ENCODE results near the gene ZBTB43.

GRCh38 chr9:126791406-126792230 is 13.2 kb upstream of the ZBTB43 start:
- TF ChIP-seq GATA2 (IDR thresholded peaks at IDR 0.05; ENCODE audit: low read depth, low read length) (no peak), GATA3 (IDR thresholded peaks at IDR 0.05; ENCODE audit: low read depth, low read length) (no peak)

Data from SH-SY5Y (cell line).